H9 (cell line): ENCODE measurements around the gene XIRP2. TPM values are rescaled to one million over a fixed set of nuclear protein-coding genes. Genes with fewer than 3 reads are reported as not detected.

Source experiments
- DNase-seq: peaks from one replicate; pipeline ENCODE4 v3.0.0-alpha.2; 2017
- H2AFZ ChIP-seq: one replicate; pipeline ENCODE4 v1.6.1; 2013; ENCODE audit warnings: mild to moderate bottlenecking, low read length, control low read depth, moderate library complexity
- H2AK5ac ChIP-seq: 2 replicates; pipeline ENCODE4 v1.6.1; 2013; ENCODE audit warnings: low read length, control low read depth, mixed read lengths; ENCODE audit not compliant: insufficient read length
- H2BK120ac ChIP-seq: one replicate; pipeline ENCODE4 v1.6.1; 2013; ENCODE audit warnings: low read depth, mild to moderate bottlenecking, low read length, control low read depth, inconsistent platforms; ENCODE audit not compliant: poor library complexity, severe bottlenecking
- H2BK12ac ChIP-seq: 2 replicates; pipeline ENCODE4 v1.6.1; 2013; ENCODE audit warnings: low read length, control low read depth, mixed read lengths, low read depth; ENCODE audit not compliant: insufficient read length
- H2BK15ac ChIP-seq: 2 replicates; pipeline ENCODE4 v1.6.1; 2013; ENCODE audit warnings: low read depth, low read length, control low read depth
- H2BK20ac ChIP-seq: one replicate; pipeline ENCODE4 v1.6.1; 2013; ENCODE audit warnings: low read depth, mild to moderate bottlenecking, low read length, control low read depth, inconsistent platforms; ENCODE audit not compliant: poor library complexity, severe bottlenecking
- H2BK5ac ChIP-seq: 2 replicates; pipeline ENCODE4 v1.6.1; 2013; ENCODE audit warnings: low read length, control low read depth, mixed read lengths; ENCODE audit not compliant: insufficient read length
- H3K14ac ChIP-seq: 2 replicates; pipeline ENCODE4 v1.6.1; 2013; ENCODE audit warnings: low read length, control low read depth; ENCODE audit not compliant: insufficient read depth
- H3K18ac ChIP-seq: 2 replicates; pipeline ENCODE4 v1.6.1; 2013; ENCODE audit warnings: low read depth, mild to moderate bottlenecking, mixed read lengths, low read length, control low read depth; ENCODE audit not compliant: insufficient read length
- H3K23ac ChIP-seq: 2 replicates; pipeline ENCODE4 v1.6.1; 2013; ENCODE audit warnings: low read length, control low read depth, mixed read lengths, low read depth; ENCODE audit not compliant: insufficient read length
- H3K23me2 ChIP-seq: 2 replicates; pipeline ENCODE4 v1.6.1; 2013; ENCODE audit warnings: low read depth, mild to moderate bottlenecking, mixed read lengths, low read length, control low read depth; ENCODE audit not compliant: insufficient read length, poor library complexity, severe bottlenecking
- H3K27ac ChIP-seq: 2 replicates; pipeline ENCODE4 v1.5.1; 2013; ENCODE audit warnings: low read length, control low read depth, mixed read lengths, low read depth; ENCODE audit not compliant: insufficient read length
- H3K27me3 ChIP-seq: 2 replicates; pipeline ENCODE4 v1.6.1; 2013; ENCODE audit warnings: low read length, control low read depth, inconsistent platforms; ENCODE audit not compliant: insufficient read depth
- H3K4ac ChIP-seq: 2 replicates; pipeline ENCODE4 v1.6.1; 2013; ENCODE audit warnings: low read depth, mild to moderate bottlenecking, control low read depth, inconsistent platforms, low read length, moderate library complexity
- H3K4me1 ChIP-seq: 2 replicates; pipeline ENCODE4 v1.6.1; 2013; ENCODE audit warnings: low read length, control low read depth, inconsistent platforms; ENCODE audit not compliant: insufficient read depth
- H3K4me2 ChIP-seq: 2 replicates; pipeline ENCODE4 v1.6.1; 2013; ENCODE audit warnings: low read length, control low read depth, mixed read lengths; ENCODE audit not compliant: insufficient read length, insufficient read depth
- H3K56ac ChIP-seq: 2 replicates; pipeline ENCODE4 v1.6.1; 2013; ENCODE audit warnings: low read depth, mild to moderate bottlenecking, mixed read lengths, low read length, control low read depth; ENCODE audit not compliant: insufficient read length
- H3K79me1 ChIP-seq: 2 replicates; pipeline ENCODE4 v1.6.1; 2013; ENCODE audit warnings: low read depth, mild to moderate bottlenecking, moderate library complexity, low read length, control low read depth, inconsistent platforms; ENCODE audit not compliant: insufficient read depth, poor library complexity, severe bottlenecking
- H3K79me2 ChIP-seq: 2 replicates; pipeline ENCODE4 v1.6.1; 2013; ENCODE audit warnings: low read length, control low read depth, inconsistent platforms; ENCODE audit not compliant: insufficient read depth
- H3K9ac ChIP-seq: 2 replicates; pipeline ENCODE4 v1.6.1; 2013; ENCODE audit warnings: low read length, control low read depth, mixed read lengths; ENCODE audit not compliant: insufficient read length; ENCODE audit errors: extremely low read depth
- H3K9me3 ChIP-seq: one replicate; pipeline ENCODE4 v1.6.1; 2013; ENCODE audit warnings: low read depth, low read length, inconsistent platforms; ENCODE audit not compliant: control insufficient read depth
- H3T11ph ChIP-seq: one replicate; pipeline ENCODE4 v1.6.1; 2013; ENCODE audit warnings: mild to moderate bottlenecking, low read length, control low read depth, inconsistent platforms
- H4K20me1 ChIP-seq: one replicate; pipeline ENCODE4 v1.6.1; 2013; ENCODE audit not compliant: control insufficient read depth, insufficient read length, insufficient read depth
- H4K5ac ChIP-seq: 2 replicates; pipeline ENCODE4 v1.6.1; 2013; ENCODE audit warnings: low read depth, mild to moderate bottlenecking, mixed read lengths, low read length, control low read depth; ENCODE audit not compliant: insufficient read length
- H4K8ac ChIP-seq: replicated peaks from 2 replicates; pipeline ENCODE4 v1.6.1; 2013; ENCODE audit warnings: low read length, control low read depth, mixed read lengths, low read depth; ENCODE audit not compliant: insufficient read length
- H4K91ac ChIP-seq: 2 replicates; pipeline ENCODE4 v1.6.1; 2013; ENCODE audit warnings: low read depth, mild to moderate bottlenecking, moderate library complexity, mixed read lengths, low read length, control low read depth; ENCODE audit not compliant: insufficient read length
- H3K27ac Mint-ChIP-seq, 3 experiments: 2 replicates in 2 of 3; 3 replicates in 1 of 3; pipeline ENCODE4 v1.8.0; 2020 to 2021; ENCODE audit warnings: mixed read lengths in 3 of 3, mild to moderate bottlenecking in 1 of 3, moderate library complexity in 1 of 3
- H3K27me3 Mint-ChIP-seq: 2 replicates; pipeline ENCODE4 v1.8.0; 2021; ENCODE audit warnings: low read depth, mild to moderate bottlenecking, moderate library complexity, mixed read lengths
- H3K36me3 Mint-ChIP-seq, 3 experiments: 2 replicates in 2 of 3; 3 replicates in 1 of 3; pipeline ENCODE4 v1.8.0; 2020 to 2021; ENCODE audit warnings: low read depth in 3 of 3, mixed read lengths in 3 of 3; ENCODE audit not compliant: insufficient read depth in 1 of 3
- H3K4me1 Mint-ChIP-seq, 2 experiments: 2 replicates each; pipeline ENCODE4 v1.8.0; 2020; ENCODE audit warnings: mixed read lengths in 2 of 2
- H3K4me3 Mint-ChIP-seq, 2 experiments: 2 replicates in 1 of 2; 3 replicates in 1 of 2; pipeline ENCODE4 v1.8.0; 2020 to 2021; ENCODE audit warnings: mild to moderate bottlenecking in 2 of 2, mixed read lengths in 2 of 2, moderate library complexity in 1 of 2
- H3K9me3 Mint-ChIP-seq, 2 experiments: 2 replicates in 1 of 2; 3 replicates in 1 of 2; pipeline ENCODE4 v1.8.0; 2020; ENCODE audit warnings: mild to moderate bottlenecking in 2 of 2, mixed read lengths in 2 of 2, moderate library complexity in 1 of 2
- WGBS: extraction: QIAGEN DNeasy Blood & Tissue Kit; methylation state at CpG from one replicate; pipeline ENCODE4 v1.1.7; 2013; ENCODE audit warnings: missing lambda C conversion rate, low lambda C conversion rate, mixed read lengths; ENCODE audit not compliant: insufficient read length; ENCODE audit errors: extremely low coverage; 5-methylcytosine and 5-hydroxymethylcytosine counted together
- total RNA-seq: library from RNA; stranded (reverse); gene quantifications from 2 replicates; pipeline ENCODE4 v1.2.1, GENCODE V29; 2021
- TF ChIP-seq, protein P1 (sequence below): fragments of 200-600 bp; sonication (generic); conservative IDR thresholded peaks from 3 replicates; pipeline ENCODE4 v1.8.0; 2021; ENCODE audit warnings: antibody characterized with exemption, mild to moderate bottlenecking

The XIRP2 gene
- total RNA-seq, 1 experiment from 2014 or later = 0.07 TPM

GRCh38 chr2:167133614-167134013 lies 245.3 kb downstream of the XIRP2 start:
- Mint-ChIP-seq H3K27me3 (no peaks in the 10 kb centered on the region), H3K4me3 (no peak overlapping the region), H3K9me3 (no peaks in the 10 kb centered on the region), H3K27ac (no peak overlapping the region), H3K4me1 (peaks cover 8 to 15% of the 10 kb centered on the region in 2 experiments), H3K36me3 (no peaks in the 10 kb centered on the region)
- no peak overlapping the region for H2BK12ac ChIP-seq
- H3K4me2 ChIP-seq = no peak overlapping the region
- no peaks in the 10 kb centered on the region for H3K79me2 ChIP-seq
- H4K5ac ChIP-seq = no peak overlapping the region
- no peak overlapping the region for H2AK5ac ChIP-seq
- H4K8ac ChIP-seq = no peak overlapping the region
- H4K20me1 ChIP-seq = no peaks in the 10 kb centered on the region
- no peak overlapping the region for H3K27ac ChIP-seq
- no peaks in the 10 kb centered on the region for H3K9me3 ChIP-seq
- H2AFZ ChIP-seq = no peak overlapping the region
- TF ChIP-seq, protein P1, sequence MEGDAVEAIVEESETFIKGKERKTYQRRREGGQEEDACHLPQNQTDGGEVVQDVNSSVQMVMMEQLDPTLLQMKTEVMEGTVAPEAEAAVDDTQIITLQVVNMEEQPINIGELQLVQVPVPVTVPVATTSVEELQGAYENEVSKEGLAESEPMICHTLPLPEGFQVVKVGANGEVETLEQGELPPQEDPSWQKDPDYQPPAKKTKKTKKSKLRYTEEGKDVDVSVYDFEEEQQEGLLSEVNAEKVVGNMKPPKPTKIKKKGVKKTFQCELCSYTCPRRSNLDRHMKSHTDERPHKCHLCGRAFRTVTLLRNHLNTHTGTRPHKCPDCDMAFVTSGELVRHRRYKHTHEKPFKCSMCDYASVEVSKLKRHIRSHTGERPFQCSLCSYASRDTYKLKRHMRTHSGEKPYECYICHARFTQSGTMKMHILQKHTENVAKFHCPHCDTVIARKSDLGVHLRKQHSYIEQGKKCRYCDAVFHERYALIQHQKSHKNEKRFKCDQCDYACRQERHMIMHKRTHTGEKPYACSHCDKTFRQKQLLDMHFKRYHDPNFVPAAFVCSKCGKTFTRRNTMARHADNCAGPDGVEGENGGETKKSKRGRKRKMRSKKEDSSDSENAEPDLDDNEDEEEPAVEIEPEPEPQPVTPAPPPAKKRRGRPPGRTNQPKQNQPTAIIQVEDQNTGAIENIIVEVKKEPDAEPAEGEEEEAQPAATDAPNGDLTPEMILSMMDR = no peak
- no peak overlapping the region for H3K4ac ChIP-seq
- H3K14ac ChIP-seq = no peak overlapping the region
- H2BK120ac ChIP-seq = no peak overlapping the region
- H2BK20ac ChIP-seq = no peak overlapping the region
- H3K27me3 ChIP-seq = no peaks in the 10 kb centered on the region
- no peak overlapping the region for H3T11ph ChIP-seq
- no peaks in the 10 kb centered on the region for H3K79me1 ChIP-seq
- WGBS = no CpG with 5 or more reads among the region's 2 CpGs
- no peak overlapping the region for H3K56ac ChIP-seq
- no peak for DNase-seq
- H3K4me1 ChIP-seq = no peaks in the 10 kb centered on the region
- H3K23ac ChIP-seq = no peak overlapping the region
- no peak overlapping the region for H4K91ac ChIP-seq
- no peak overlapping the region for H3K9ac ChIP-seq
- no peak overlapping the region for H2BK15ac ChIP-seq
- H3K18ac ChIP-seq = no peak overlapping the region
- no peaks in the 10 kb centered on the region for H3K23me2 ChIP-seq
- no peak overlapping the region for H2BK5ac ChIP-seq
